PC-9 (cell line): ENCODE data around the gene ZNF616.

Source experiments
- CTCF ChIP-seq: fragments of 200-600 bp; sonication (generic); conservative IDR thresholded peaks from 2 replicates; pipeline ENCODE4 v1.6.1; 2017; ENCODE audit warnings: mixed run types, antibody characterized with exemption, mild to moderate bottlenecking, moderate library complexity
- EZH2 ChIP-seq: fragments of 200-600 bp; sonication (generic); IDR thresholded peaks from 2 replicates; pipeline ENCODE4 v1.8.0; 2017; ENCODE audit warnings: antibody characterized with exemption, low read depth

GRCh38 chr19:52170304-52170703 lies 30.6 kb upstream of the ZNF616 start:
- no peak for TF ChIP-seq CTCF
- TF ChIP-seq EZH2, result no peak
